NB4 (cell line): ENCODE results near the gene CCDC127.

Source experiments
- MYC ChIP-seq: IDR thresholded peaks from 2 replicates; pipeline ENCODE4 v1.6.1; 2011; ENCODE audit warnings: low read depth, low read length
- POLR2A ChIP-seq: IDR thresholded peaks from 2 replicates; pipeline ENCODE4 v1.6.1; 2011; ENCODE audit warnings: mild to moderate bottlenecking; ENCODE audit not compliant: insufficient read length; ENCODE audit errors: extremely low read depth
- TF ChIP-seq, protein P1 (sequence below): IDR thresholded peaks from one replicate; pipeline ENCODE4 v1.5.1; 2012; ENCODE audit warnings: low read depth, low read length
- TF ChIP-seq, protein P2 (sequence below): IDR thresholded peaks from 2 replicates; pipeline ENCODE4 v1.6.1; 2011; ENCODE audit warnings: low read depth, low read length

DNA sequence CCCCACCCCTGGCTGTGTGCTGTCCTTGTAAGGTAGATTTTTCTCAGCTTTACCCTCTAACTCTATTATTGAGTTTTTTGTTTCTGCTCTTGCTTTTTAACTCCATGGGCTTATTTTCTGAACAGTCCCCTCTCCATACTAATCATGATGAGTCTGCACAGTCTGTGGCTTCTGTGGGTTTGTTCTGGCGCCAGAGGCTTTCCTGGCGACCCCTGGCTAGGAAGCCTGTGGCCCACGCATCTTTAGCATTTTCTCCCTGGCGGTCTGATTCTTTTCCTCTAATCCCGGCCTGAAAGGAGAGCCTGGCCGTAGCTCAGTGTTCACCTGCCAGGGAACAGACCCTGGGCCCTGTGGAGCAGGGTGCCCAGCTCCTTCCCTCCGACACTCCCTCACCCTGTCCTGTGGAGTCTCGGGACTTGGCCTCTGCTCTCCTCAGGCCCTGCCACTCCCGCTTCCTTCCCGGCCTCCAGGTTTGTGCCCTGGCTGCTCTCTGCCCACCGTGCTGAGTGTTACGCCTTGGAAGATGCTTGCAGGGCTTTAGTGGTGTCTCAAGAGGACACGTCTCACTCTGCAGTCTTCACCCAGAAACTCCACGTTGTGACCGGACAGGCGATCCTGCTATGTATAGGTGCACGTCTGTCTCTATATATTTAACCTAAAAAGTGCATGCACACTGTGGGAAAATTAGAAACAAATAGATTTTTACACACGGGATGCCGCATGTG, 58.3 kb downstream of the CCDC127 start:
- TF ChIP-seq, protein P1, sequence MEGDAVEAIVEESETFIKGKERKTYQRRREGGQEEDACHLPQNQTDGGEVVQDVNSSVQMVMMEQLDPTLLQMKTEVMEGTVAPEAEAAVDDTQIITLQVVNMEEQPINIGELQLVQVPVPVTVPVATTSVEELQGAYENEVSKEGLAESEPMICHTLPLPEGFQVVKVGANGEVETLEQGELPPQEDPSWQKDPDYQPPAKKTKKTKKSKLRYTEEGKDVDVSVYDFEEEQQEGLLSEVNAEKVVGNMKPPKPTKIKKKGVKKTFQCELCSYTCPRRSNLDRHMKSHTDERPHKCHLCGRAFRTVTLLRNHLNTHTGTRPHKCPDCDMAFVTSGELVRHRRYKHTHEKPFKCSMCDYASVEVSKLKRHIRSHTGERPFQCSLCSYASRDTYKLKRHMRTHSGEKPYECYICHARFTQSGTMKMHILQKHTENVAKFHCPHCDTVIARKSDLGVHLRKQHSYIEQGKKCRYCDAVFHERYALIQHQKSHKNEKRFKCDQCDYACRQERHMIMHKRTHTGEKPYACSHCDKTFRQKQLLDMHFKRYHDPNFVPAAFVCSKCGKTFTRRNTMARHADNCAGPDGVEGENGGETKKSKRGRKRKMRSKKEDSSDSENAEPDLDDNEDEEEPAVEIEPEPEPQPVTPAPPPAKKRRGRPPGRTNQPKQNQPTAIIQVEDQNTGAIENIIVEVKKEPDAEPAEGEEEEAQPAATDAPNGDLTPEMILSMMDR: no peak
- TF ChIP-seq MYC: no peak
- no peak for TF ChIP-seq POLR2A
- TF ChIP-seq, protein P2, sequence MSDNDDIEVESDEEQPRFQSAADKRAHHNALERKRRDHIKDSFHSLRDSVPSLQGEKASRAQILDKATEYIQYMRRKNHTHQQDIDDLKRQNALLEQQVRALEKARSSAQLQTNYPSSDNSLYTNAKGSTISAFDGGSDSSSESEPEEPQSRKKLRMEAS: no peak
